CD1c-positive myeloid dendritic cell (primary cell): ENCODE results near the gene ACER3.
"Not testable (repeated sequence)": the region's sequence is repeated elsewhere in the genome, so short reads cannot be mapped to it uniquely, and the experiment has no call there.

Source experiments
- DNase-seq: peaks from one replicate; pipeline ENCODE4 v3.0.0-alpha.2; 2016; ENCODE audit errors: extremely low spot score

The ACER3 gene

GRCh38 chr11:77038029-77038824, 177.5 kb downstream of the ACER3 start:
- DNase-seq, result peak; percentile 46

- peak; percentile 78 for DNase-seq
Observed at GRCh38 chr11:77038825-77039326, 178.2 kb downstream of the ACER3 start.

- peak; percentile 66 for DNase-seq
Observed at GRCh38 chr11:77039491-77040400, 179.0 kb downstream of the ACER3 start.

- no peak for DNase-seq
Observed at GRCh38 chr11:77040401-77040777, 179.7 kb downstream of the ACER3 start.

- DNase-seq, result no peak
Observed at GRCh38 chr11:77040889-77041288, 180.2 kb downstream of the ACER3 start.

GRCh38 chr11:77042111-77042726, 181.5 kb downstream of the ACER3 start:
- DNase-seq, result no peak

- DNase-seq, result no peak
Observed at GRCh38 chr11:77044356-77044755, 183.6 kb downstream of the ACER3 start.

- DNase-seq, result no peak
Observed at GRCh38 chr11:77044886-77045285, 184.2 kb downstream of the ACER3 start.

GRCh38 chr11:77046060-77046501, 185.4 kb downstream of the ACER3 start:
- DNase-seq, result peak; percentile 16

GRCh38 chr11:77047007-77047927, 186.5 kb downstream of the ACER3 start:
- peak; percentile 96 for DNase-seq

GRCh38 chr11:77047928-77048446, 187.3 kb downstream of the ACER3 start:
- DNase-seq, result not testable (repeated sequence)

GRCh38 chr11:77049026-77049425, 188.3 kb downstream of the ACER3 start:
- DNase-seq, result no peak

- DNase-seq, result no peak
Observed at GRCh38 chr11:77051511-77051910, 190.8 kb downstream of the ACER3 start.

- DNase-seq, result no peak
Observed at GRCh38 chr11:77052518-77052917, 191.8 kb downstream of the ACER3 start.

- DNase-seq, result no peak
Observed at GRCh38 chr11:77053217-77054015, 192.7 kb downstream of the ACER3 start.

- DNase-seq, result no peak
Observed at GRCh38 chr11:77054084-77054483, 193.4 kb downstream of the ACER3 start.

- DNase-seq, result no peak
Observed at GRCh38 chr11:77055101-77055561, 194.4 kb downstream of the ACER3 start.

- no peak for DNase-seq
Observed at GRCh38 chr11:77055913-77056312, 195.2 kb downstream of the ACER3 start.

GRCh38 chr11:77056814-77057402, 196.2 kb downstream of the ACER3 start:
- DNase-seq, result no peak
